ENCODE results near the gene PLK3.
"Not testable (repeated sequence)": the region's sequence is repeated elsewhere in the genome, so short reads cannot be mapped to it uniquely, and the experiment has no call there.

Gene PLK3

DNA sequence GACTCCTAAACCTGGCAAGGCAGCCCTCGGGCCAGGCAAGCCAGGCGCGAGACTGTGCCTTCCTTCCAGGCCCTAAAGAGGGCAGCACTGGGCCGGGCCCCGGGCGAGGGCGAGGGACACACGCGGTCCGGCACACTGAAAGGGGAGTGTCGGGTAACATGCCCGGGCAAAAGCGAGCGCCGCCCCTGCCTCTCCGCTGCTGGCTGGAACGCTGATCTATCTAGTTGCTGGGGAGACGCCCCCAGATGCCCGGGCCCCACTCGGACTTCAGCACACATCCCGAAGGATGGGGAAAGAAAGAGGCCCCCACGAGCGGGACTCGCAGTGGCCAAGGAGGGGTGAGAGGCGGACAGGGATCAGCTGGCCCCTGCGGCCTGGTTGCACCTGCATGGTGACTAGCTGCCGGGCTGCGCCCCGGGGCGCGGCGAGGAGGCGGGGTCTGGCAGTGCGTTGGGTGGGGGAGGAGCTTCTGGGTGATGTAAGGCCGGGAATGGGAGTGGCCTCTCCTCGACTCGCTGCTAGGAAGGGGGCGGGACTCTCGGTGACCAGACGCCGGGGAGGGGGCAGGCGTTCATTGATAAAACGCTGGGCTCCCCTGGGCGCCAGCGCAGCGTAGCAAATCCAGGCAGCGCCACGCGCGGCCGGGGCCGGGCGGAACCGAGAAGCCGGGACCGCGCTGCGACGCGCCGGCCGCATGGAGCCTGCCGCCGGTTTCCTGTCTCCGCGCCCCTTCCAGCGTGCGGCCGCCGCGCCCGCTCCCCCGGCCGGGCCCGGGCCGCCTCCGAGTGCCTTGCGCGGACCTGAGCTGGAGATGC is at the start of gene PLK3:
Gene PLK3 (plus strand): TSS at position 608 of the 815 bp plus-strand sequence. CDS start 87 bp downstream, at position 695.
- peak; percentile 98 for DNase-seq

GRCh38 chr1:44757420-44757819 is 42.8 kb upstream of the PLK3 start:
- DNase-seq, result no peak

DNA sequence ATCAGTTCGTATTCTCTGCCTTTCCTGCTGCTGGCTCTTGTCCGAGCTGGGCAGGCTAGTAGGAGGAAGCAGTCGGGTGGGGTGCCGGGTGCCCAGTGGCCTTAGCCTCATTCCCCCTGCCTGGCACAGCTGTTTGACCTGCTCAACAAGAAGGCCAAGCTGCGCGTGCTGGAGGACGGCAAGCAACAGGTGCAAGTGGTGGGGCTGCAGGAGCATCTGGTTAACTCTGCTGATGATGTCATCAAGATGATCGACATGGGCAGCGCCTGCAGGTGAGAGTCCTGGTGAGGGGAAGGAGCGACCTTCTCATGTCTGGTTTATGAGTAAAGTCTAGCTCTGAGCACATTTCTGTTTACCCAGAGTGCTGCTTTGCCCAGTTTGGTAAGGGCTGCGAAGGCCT is 41.1 kb upstream of the PLK3 start:
- DNase-seq, result no peak

- no peak for DNase-seq
Observed at GRCh38 chr1:44760876-44761275, 39.3 kb upstream of the PLK3 start.

- not testable (repeated sequence) for DNase-seq
Observed at GRCh38 chr1:44766421-44766820, 33.8 kb upstream of the PLK3 start.

DNA sequence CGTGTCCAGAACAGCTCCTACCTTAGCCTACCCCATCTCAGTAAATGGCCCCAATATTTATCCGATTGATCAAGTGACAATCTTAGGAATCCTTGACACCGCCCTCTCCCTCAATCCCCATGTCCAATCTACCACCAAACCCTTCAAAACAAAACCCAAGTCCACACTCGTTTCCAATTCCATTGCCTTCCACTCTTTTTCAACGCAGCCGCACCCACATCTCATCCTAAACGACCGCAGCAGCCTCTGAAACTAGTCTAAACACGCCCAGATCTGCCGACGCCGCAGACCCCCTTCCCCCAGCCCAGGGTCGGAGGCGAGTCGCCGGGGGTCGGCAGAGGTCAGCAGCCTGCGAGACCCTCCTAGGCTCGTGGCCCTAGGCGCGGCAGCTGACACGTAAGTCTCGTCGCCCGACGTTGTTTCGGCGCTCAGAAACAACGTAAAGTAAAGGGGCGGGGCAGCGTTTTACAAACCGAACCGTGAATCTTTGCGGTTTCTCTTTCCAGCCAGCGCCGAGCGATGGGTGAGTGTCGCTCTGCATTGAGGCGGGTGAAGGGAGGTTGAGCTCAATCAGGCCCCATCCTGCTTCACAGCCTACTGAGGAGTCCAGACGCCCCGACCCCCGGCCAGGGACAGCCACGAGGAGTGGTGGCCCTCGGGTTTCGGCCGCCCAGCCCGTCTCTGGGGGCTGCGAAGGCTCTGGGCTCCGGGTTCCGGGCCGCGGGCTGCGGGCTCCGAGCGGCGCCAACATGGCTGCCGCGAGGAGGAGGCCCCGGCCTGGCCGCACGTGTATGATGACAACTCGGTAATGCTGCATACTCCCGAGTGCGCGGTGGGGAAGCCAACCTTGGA is 24.9 kb upstream of the PLK3 start, which contains the start of gene RPS8:
Gene RPS8 (plus strand): TSS at position 463 of the 852 bp plus-strand sequence. CDS start 57 bp downstream, at position 520.
- peak; percentile 89 for DNase-seq

DNA sequence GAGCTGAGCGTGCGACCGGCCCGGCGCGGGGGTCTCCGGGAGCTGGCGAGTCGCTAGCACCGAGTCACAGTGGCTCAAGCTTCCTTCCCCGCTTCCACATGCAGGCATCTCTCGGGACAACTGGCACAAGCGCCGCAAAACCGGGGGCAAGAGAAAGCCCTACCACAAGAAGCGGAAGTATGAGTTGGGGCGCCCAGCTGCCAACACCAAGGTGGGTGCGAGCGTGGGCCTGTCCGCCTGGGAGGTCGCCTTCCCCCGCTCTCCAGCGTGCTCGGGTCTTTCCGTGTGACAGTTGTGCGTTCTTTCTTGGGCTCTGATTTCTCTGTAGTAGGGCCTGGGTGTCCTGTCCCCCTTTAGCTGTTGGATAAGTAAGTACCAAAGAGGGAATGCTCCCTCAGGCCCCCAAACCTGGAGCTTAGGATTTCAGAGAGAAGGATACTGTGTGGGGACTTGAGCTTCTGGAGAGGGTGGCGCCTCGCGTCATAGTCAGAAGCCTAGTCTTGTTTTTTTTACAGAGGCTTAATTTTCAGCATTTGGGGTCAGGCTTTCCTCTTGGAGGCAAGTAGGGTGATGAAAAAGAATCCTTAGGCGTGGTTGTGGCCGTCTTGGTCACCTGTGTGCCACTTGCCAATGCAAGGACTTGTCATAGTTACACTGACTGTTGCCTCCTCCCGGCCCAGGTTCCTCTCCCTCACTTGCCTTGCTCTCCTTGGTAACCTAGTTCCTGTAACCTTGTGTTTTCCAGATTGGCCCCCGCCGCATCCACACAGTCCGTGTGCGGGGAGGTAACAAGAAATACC is 24.0 kb upstream of the PLK3 start:
- DNase-seq, result peak; percentile 36

- DNase-seq, result no peak
Observed at GRCh38 chr1:44776730-44777068, 23.5 kb upstream of the PLK3 start.

DNA sequence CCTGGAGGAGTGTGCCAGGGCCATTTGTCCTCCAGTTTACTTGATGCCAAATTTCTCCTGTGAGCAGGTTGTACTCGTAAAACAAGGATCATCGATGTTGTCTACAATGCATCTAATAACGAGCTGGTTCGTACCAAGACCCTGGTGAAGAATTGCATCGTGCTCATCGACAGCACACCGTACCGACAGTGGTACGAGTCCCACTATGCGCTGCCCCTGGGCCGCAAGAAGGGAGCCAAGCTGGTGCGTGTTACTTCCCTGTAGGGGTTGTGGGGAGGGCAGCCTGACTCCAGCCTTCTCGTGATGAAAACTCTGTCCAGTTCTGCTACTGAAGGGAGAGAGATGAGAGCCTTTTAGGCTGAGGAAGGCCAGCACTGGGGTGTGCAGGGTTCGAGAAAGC is 22.6 kb upstream of the PLK3 start:
- DNase-seq, result no peak

DNA sequence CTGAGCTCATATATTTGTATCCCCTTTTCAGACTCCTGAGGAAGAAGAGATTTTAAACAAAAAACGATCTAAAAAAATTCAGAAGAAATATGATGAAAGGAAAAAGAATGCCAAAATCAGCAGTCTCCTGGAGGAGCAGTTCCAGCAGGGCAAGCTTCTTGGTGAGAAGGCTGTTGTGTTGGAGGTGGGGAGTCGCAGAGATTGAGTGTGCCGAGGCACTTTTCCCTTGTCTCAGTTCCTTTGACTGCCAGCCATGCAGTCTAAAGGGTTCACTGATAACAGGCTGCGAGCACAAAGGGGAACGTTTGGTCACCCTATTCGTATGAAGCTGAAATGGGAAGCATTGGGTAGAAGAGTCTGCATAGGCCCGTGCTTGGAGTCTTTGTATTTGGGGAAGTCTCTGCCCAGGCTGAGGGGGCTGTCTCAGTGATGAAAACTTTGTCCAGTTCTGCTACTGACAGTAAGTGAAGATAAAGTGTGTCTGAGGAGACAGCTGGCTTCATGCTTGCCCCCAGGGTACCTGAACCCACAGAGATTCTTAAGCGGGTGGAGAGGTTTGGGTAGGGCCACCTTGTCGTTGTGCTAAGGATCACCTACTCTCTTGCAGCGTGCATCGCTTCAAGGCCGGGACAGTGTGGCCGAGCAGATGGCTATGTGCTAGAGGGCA is 22.1 kb upstream of the PLK3 start:
- no peak for DNase-seq

DNA sequence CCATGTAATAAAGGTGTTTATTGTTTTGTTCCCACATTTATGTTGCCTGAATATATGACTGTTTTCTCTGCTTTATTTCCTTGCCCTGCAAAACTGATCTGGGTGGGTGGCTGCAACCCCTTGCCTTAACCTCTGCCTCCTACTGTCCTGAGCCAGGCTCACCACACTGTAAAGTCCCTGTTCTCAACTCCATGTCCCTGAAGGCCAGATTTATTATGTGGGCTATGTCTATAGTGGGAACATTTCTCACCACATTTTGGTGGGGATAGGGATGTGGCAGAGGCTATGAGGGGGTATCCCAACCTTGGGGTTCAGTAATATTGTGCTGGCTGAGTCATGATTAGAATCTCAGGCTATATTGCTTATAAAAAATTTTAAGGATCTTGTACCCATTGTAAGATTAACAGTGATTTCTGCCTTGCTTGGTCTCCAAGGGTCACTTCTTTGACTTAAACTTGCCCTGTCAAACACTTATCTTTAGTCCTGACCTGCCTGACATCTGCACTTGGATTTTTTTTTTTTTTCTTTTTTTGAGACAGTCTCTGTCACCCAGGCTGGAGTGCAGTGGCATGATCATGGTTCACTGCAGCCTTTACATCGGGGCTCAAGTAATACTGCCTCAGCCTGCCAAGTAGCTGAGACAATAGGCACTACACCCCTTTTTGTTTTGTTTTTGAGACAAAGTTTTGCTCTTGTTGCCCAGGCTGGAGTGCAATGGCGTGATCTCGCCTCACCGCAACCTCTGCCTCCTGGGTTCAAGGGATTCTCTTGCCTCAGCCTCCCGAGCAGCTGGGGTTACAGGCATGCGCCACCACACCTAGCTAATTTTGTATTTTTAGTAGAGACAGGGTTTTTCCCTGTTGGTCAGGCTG is 21.2 kb upstream of the PLK3 start:
- DNase-seq, result no peak

- no peak for DNase-seq
Observed at GRCh38 chr1:44780583-44781121, 19.5 kb upstream of the PLK3 start.

DNA sequence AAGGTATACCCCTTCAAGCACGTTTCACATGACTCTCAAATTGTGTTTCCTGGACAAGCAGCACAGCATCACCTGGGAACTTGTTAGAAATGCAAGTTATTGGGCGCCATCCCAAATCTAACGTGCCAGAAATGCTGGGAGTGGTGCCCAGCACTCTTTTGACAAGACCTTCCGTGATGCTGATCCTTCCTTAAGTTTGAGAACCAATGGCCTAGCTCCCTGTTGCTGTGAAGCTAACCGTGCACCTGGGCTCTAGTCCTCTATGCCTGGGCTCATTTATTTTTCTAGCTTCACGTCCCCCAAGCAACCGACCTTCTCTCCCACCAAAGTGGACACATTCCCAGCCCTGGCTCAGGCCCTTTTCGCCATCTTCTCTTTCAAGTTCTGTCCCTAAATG is 16.5 kb upstream of the PLK3 start:
- DNase-seq, result no peak

GRCh38 chr1:44784094-44785028 is 15.8 kb upstream of the PLK3 start:
- DNase-seq, result no peak

- no peak for DNase-seq
Observed at GRCh38 chr1:44785029-44785380, 15.2 kb upstream of the PLK3 start.

DNA sequence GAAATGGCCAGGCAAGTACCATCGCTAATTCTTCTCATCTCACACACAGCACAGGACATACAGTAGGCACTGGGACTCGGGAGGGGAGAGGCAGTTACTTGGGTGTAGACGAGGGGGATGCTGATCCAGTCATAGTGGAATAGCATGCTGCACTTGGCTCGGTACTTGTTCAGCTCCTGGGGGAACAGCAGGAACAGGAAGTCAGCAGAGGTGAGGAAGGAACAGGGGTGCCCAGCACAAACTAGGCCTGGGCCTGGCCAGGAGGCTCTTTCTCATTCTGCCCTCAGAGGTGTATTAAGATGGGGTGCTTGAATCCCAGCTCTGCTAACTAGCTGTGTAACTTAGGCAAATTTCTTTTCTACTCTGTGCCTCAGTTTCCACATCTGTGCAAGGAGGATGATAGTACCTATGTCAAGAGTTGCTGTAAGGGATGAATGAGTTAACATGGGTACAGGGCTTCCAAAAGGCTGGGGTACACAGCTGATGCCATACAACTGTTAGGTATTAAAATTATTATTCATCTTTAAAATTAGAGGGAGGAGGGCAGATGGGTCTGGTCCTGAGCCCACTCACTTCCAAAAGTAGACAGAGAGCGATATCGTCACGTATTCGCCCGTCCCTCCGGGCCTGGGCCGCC is 14.6 kb upstream of the PLK3 start:
- no peak for DNase-seq

GRCh38 chr1:44786138-44786840 is 13.9 kb upstream of the PLK3 start:
- peak; percentile 76 for DNase-seq

DNA sequence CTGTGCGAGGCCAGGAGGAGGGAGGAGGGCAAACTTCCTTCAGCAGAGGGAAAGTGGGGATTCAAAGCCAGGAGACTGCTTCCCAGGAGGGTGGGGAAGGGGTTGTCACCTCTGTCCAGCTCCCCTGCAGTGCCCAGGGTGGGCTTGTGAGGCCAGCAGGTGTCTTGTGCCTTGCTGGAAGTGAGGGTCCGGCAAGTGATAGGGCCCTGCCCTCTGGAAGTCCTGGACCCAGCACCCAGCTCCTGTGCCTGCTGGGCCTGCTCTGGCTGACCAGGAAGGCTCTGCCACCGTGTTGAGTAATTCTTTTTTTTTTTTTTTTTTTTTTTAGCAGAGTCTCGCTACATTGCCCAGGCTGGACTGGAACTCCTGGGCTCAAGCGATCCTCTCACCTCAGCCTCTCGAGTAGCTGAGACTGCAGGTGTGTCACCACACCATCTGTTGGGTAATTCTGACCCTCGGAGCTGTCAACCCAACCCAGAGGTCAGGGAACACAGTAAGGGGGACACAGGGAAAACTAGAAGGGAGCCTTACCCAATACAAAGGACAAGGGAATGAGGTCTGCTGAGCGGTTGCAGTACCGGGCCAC is 13.2 kb upstream of the PLK3 start:
- DNase-seq, result no peak

- no peak for DNase-seq
Observed at GRCh38 chr1:44787506-44787905, 12.7 kb upstream of the PLK3 start.
